ENCODE data around the gene EXTL1. TPM values are rescaled to one million over a fixed set of nuclear protein-coding genes. Genes with fewer than 3 reads are reported as not detected.

EXTL1 gene
- total and polyA plus RNA-seq, 10 of the 15 experiments (the other 5 are each of a cell fraction or from before 2014, with no cell fraction given): not detected

DNA sequence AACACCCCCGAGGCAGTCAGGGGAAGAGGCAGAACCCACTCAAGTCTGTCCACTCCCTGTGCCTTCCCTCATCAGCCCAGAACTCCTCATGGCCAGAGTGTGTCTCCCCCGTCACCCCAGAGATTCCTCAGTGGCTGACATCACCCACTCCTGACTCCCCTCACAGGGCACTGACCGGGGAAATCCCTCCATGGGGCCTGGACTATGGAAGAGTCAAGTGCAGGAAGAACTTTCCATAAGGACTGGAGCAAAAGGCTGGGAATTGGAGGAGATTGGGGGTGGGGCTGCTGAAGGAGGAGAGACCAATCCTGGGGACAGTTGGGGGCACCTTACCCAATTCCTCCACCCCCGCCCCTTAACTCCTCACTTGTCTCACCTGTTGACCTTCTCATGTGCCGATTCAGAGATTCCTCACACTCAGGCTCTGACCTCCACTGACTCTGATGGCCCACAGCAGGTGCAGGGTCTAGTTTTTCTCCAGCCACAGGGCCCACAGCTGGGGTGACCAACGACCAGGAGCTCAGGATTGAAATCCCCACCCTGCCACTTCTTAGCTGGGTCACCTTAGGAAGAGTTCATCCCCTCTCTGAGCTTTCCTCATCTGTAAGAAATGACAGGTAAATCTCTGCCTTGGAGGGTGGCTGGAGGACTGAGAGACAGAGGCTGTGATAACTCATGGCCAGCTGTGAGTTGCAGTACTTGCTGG is 481 bp upstream of the EXTL1 start:
- intact Hi-C loops (cut with micrococcal nuclease; ENCODE audit: unreplicated experiment) (no loop called here), in situ Hi-C loops (cut with MboI) (no loop called here)
- DNase-seq (ENCODE audit: low read depth, low spot score): no peak
- POLR2A ChIA-PET: no interaction called here
- Histone ChIP-seq H3K4me1 (ENCODE audit: control insufficient read depth, insufficient read depth, low read length) (peaks cover 8% of the 10 kb centered on the region; the same call in 1 of the 2 replicates), H4K20me1 (ENCODE audit: control insufficient read depth, insufficient read depth) (no peaks in the 10 kb centered on the region), H3K27ac (ENCODE audit: control insufficient read depth, insufficient read depth) (no peak overlapping the region), H3K9me3 (replicated peaks; ENCODE audit: control insufficient read depth, insufficient read depth, low read length) (no peaks in the 10 kb centered on the region), H2AFZ (ENCODE audit: control insufficient read depth, low read depth, low read length) (no peak overlapping the region), H3K4me3 (no peak overlapping the region), H3K4me2 (ENCODE audit: control insufficient read depth, insufficient read depth) (no peak overlapping the region), H3K79me2 (ENCODE audit: control insufficient read depth, insufficient read depth, low read length) (no peaks in the 10 kb centered on the region), H3K9ac (ENCODE audit: control insufficient read depth, insufficient read depth, low read length) (no peak overlapping the region), H3K36me3 (ENCODE audit: control insufficient read depth in 2 of 2, insufficient read depth in 2 of 2, low read length in 1 of 2) (no peaks in the 10 kb centered on the region), H3K27me3 (replicated peaks in 1 of 2; ENCODE audit: control insufficient read depth in 2 of 2, insufficient read depth in 2 of 2, low read length in 1 of 2) (no peaks in the 10 kb centered on the region; a peak in 3 of 4 replicates)
- RAD21 ChIA-PET (ENCODE audit: unreplicated experiment): no interaction called here
- SMC1A ChIA-PET (ENCODE audit: uncharacterized antibody, unreplicated experiment): interaction anchor here (0.6 to 0.9 kb wide), 2 partner anchors 124 to 1606 kb away, joined by 3 read pairs; no protein-coding TSS in a partner anchor
- TF ChIP-seq, protein P1, sequence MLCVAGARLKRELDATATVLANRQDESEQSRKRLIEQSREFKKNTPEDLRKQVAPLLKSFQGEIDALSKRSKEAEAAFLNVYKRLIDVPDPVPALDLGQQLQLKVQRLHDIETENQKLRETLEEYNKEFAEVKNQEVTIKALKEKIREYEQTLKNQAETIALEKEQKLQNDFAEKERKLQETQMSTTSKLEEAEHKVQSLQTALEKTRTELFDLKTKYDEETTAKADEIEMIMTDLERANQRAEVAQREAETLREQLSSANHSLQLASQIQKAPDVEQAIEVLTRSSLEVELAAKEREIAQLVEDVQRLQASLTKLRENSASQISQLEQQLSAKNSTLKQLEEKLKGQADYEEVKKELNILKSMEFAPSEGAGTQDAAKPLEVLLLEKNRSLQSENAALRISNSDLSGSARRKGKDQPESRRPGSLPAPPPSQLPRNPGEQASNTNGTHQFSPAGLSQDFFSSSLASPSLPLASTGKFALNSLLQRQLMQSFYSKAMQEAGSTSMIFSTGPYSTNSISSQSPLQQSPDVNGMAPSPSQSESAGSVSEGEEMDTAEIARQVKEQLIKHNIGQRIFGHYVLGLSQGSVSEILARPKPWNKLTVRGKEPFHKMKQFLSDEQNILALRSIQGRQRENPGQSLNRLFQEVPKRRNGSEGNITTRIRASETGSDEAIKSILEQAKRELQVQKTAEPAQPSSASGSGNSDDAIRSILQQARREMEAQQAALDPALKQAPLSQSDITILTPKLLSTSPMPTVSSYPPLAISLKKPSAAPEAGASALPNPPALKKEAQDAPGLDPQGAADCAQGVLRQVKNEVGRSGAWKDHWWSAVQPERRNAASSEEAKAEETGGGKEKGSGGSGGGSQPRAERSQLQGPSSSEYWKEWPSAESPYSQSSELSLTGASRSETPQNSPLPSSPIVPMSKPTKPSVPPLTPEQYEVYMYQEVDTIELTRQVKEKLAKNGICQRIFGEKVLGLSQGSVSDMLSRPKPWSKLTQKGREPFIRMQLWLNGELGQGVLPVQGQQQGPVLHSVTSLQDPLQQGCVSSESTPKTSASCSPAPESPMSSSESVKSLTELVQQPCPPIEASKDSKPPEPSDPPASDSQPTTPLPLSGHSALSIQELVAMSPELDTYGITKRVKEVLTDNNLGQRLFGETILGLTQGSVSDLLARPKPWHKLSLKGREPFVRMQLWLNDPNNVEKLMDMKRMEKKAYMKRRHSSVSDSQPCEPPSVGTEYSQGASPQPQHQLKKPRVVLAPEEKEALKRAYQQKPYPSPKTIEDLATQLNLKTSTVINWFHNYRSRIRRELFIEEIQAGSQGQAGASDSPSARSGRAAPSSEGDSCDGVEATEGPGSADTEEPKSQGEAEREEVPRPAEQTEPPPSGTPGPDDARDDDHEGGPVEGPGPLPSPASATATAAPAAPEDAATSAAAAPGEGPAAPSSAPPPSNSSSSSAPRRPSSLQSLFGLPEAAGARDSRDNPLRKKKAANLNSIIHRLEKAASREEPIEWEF (IDR thresholded peaks at IDR 0.05; ENCODE audit: insufficient replicate concordance, low read depth, low read length): no peak
- TF ChIP-seq MYC (IDR thresholded peaks at IDR 0.05; ENCODE audit: insufficient read depth, insufficient read length, insufficient replicate concordance, low read length, severe bottlenecking) (no peak), TARDBP (IDR thresholded peaks at IDR 0.05; ENCODE audit: borderline replicate concordance) (no peak), JUND (IDR thresholded peaks at IDR 0.05; ENCODE audit: low read depth, low read length) (no peak), SP1 (IDR thresholded peaks at IDR 0.05; ENCODE audit: low read depth, low read length) (no peak), IKZF1 (conservative IDR thresholded peaks at IDR 0.05) (no peak), CHD1 (IDR thresholded peaks at IDR 0.05; ENCODE audit: low read depth, low read length) (no peak), SUPT20H (IDR thresholded peaks at IDR 0.05; ENCODE audit: borderline replicate concordance, control insufficient read depth, low read depth, low read length) (no peak), HCFC1 (IDR thresholded peaks at IDR 0.05; ENCODE audit: low read length) (no peak), NR2F1 (conservative IDR thresholded peaks at IDR 0.05) (no peak), TCF12 (IDR thresholded peaks at IDR 0.05; ENCODE audit: low read depth, low read length) (no peak)
- CTCF ChIA-PET: interaction anchor here (1.1 kb wide), 2 partner anchors 14 to 15 kb away, joined by 4 read pairs; no protein-coding TSS in a partner anchor
- WGBS (ENCODE audit: insufficient coverage, insufficient replicate concordance, low lambda C conversion rate, missing lambda C conversion rate): 4% methylated on average over 6 of the region's 6 CpGs
- BruUV-seq (replicated peaks): no TSS peak
- no peak for ATAC-seq
- FAIRE-seq: no peak

Measured in GM12878 (cell line).